Ammon's horn (tissue), 1 donor: Measurements from ENCODE around the gene RDH5.

Experiments
- DNase-seq: peaks from one replicate; pipeline ENCODE4 v3.0.0-alpha.2; 2016; ENCODE audit warnings: low spot score

Gene RDH5

GRCh38 chr12:55728186-55728938, 8.2 kb downstream of the RDH5 start:
- DNase-seq = peak; percentile 69

- DNase-seq = peak; percentile 97
These were observed 9.0 kb downstream of the RDH5 start, which contains the start of gene CD63 for GRCh38 chr12:55728939-55729818. Gene CD63 (minus strand): TSS chr12:55729009. CDS start chr12:55728341, 668 bp downstream.

GRCh38 chr12:55729819-55730818, 9.9 kb downstream of the RDH5 start:
- peak; percentile 90 for DNase-seq

- no peak for DNase-seq
These were observed 12.1 kb downstream of the RDH5 start for GRCh38 chr12:55732288-55732687.

GRCh38 chr12:55733021-55733555, 12.9 kb downstream of the RDH5 start:
- no peak for DNase-seq

GRCh38 chr12:55733858-55734257, 13.7 kb downstream of the RDH5 start:
- no peak for DNase-seq

- no peak for DNase-seq
These were observed 14.4 kb downstream of the RDH5 start for GRCh38 chr12:55734595-55734994.

- DNase-seq = no peak
These were observed 15.9 kb downstream of the RDH5 start for GRCh38 chr12:55736076-55736475.

- peak; percentile 76 for DNase-seq
These were observed 16.8 kb downstream of the RDH5 start for GRCh38 chr12:55736780-55737580.

- no peak for DNase-seq
These were observed 17.5 kb downstream of the RDH5 start for GRCh38 chr12:55737581-55738122.

GRCh38 chr12:55738123-55739024, 18.2 kb downstream of the RDH5 start:
- DNase-seq = peak; percentile 91

- DNase-seq = no peak
These were observed 18.8 kb downstream of the RDH5 start for GRCh38 chr12:55739025-55739378.

GRCh38 chr12:55741931-55742680, 21.9 kb downstream of the RDH5 start:
- no peak for DNase-seq

- DNase-seq = peak; percentile 91
These were observed 22.7 kb downstream of the RDH5 start, which contains the start of gene GDF11 for GRCh38 chr12:55742719-55743405. Gene GDF11 (plus strand): TSS chr12:55743122. CDS start chr12:55743317, 195 bp downstream.

- DNase-seq = peak; percentile 57
These were observed 23.5 kb downstream of the RDH5 start for GRCh38 chr12:55743406-55744339.

GRCh38 chr12:55744340-55745030, 24.3 kb downstream of the RDH5 start:
- DNase-seq = no peak
